ENCODE measurements around the gene ALG10B.
"Not testable (repeated sequence)": the region's sequence is repeated elsewhere in the genome, so short reads cannot be mapped to it uniquely, and the experiment has no call there.

ALG10B gene

GRCh38 chr12:38343256-38343655 is 26.7 kb downstream of the ALG10B start:
- H3K9me3 Mint-ChIP-seq; H3K4me3 Mint-ChIP-seq; H3K36me3 Mint-ChIP-seq (ENCODE audit: low read depth); H3K27me3 Mint-ChIP-seq; H3K27ac Mint-ChIP-seq; H3K4me1 Mint-ChIP-seq (ENCODE audit: low read depth): not testable (repeated sequence)

DNA sequence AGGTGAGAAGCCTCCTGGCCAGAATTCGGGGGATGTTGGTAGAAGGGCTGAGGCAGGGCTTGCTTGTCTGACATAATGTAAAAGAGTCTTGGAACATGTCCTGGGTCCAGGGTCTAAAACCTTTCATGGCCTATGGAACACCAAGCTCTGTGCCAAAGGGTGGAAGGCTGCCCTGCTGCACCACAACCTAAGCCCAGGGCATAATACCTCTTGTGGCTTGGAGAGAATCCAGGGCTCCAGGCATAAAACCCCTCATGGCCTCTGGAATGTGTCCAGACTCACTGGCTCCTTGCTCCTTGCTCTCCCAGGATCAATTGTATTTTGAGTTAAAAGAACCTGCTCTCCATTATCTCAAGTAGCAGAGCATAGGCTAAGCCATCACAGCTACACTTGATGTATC is 27.3 kb downstream of the ALG10B start:
- H3K27me3 Mint-ChIP-seq; H3K4me1 Mint-ChIP-seq (ENCODE audit: low read depth); H3K27ac Mint-ChIP-seq; H3K4me3 Mint-ChIP-seq; H3K36me3 Mint-ChIP-seq (ENCODE audit: low read depth); H3K9me3 Mint-ChIP-seq: not testable (repeated sequence)

- Mint-ChIP-seq H3K27ac (no peak overlapping the region), H3K4me3 (no peak overlapping the region)
Observed at GRCh38 chr12:38350342-38351174, 34.0 kb downstream of the ALG10B start.

GRCh38 chr12:38351175-38351508 is 34.6 kb downstream of the ALG10B start:
- H3K4me3 Mint-ChIP-seq; H3K4me1 Mint-ChIP-seq (ENCODE audit: low read depth); H3K27me3 Mint-ChIP-seq; H3K27ac Mint-ChIP-seq; H3K9me3 Mint-ChIP-seq; H3K36me3 Mint-ChIP-seq (ENCODE audit: low read depth): not testable (repeated sequence)

More at GRCh38 chr12:38350342-38351174, 34.0 kb downstream of the ALG10B start:
- H3K27me3 Mint-ChIP-seq = no peaks in the 10 kb centered on the region
- H3K36me3 Mint-ChIP-seq (ENCODE audit: low read depth) = no peaks in the 10 kb centered on the region
- peaks cover 3% of the 10 kb centered on the region for H3K4me1 Mint-ChIP-seq (ENCODE audit: low read depth)
- H3K9me3 Mint-ChIP-seq = peaks cover 8% of the 10 kb centered on the region

DNA sequence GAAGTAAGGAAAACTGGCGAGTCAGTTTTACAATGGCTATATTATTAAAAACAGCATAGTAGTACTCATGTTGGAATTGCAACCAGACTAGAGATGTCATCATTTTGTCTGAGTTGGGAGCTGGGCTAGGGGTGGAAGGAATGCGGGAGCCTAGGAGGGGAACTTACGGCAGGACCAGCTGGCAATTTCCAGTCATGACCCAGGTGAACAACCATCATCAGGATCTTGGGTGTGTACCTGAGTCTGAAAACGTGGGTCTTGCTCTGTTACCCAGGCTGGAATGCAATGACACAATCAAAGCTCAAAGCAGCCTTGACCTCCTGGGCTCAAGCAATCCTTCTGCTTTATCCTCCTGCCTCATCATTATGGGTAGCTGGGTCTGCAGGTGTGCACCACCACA is 50.9 kb downstream of the ALG10B start:
- Mint-ChIP-seq H3K27ac (no peak overlapping the region), H3K9me3 (no peaks in the 10 kb centered on the region), H3K4me3 (no peak overlapping the region), H3K36me3 (ENCODE audit: low read depth) (no peaks in the 10 kb centered on the region), H3K4me1 (ENCODE audit: low read depth) (no peaks in the 10 kb centered on the region), H3K27me3 (no peaks in the 10 kb centered on the region)

DNA sequence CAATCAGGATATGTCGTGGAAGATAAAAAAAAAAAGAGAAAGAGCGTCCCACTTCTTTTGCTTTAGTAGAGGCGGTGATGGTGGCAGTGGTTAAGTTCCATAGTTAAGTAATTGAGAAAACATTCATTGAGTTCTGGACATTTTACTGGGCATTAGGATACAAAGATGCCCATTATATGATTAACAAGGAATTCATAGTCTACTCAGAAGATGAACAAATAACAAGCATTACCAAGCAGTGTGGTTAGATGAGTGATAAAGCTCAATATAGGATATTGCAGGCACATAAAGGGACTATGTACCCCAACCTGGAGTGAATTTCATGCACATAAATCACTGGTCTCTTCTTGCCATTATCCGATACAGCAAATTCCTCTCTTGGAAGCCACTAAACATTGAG is 53.7 kb downstream of the ALG10B start:
- no peaks in the 10 kb centered on the region for H3K36me3 Mint-ChIP-seq (ENCODE audit: low read depth)
- H3K27ac Mint-ChIP-seq = no peak overlapping the region
- H3K9me3 Mint-ChIP-seq = no peaks in the 10 kb centered on the region
- no peaks in the 10 kb centered on the region for H3K4me1 Mint-ChIP-seq (ENCODE audit: low read depth)
- no peak overlapping the region for H3K4me3 Mint-ChIP-seq
- H3K27me3 Mint-ChIP-seq = no peaks in the 10 kb centered on the region

DNA sequence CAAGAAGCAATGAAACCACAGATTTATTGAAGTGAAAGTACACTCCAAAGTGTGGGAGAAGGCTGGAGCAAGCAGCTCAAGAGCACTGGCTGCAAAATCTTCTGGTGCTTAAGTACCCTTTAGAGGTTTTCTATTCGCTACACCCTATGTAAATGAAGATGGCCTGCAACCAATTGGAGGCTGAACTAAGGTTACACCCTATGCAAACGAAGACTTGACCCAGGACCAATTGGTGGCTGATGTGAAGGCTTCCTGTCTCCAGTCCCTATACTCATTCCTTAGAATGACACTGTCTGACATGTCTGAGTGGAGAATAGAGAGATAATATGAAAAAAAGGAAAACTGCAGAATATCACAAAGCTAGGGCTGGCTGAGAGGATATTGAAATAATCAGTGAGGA is 57.2 kb downstream of the ALG10B start:
- H3K27ac Mint-ChIP-seq = no peak overlapping the region
- no peaks in the 10 kb centered on the region for H3K27me3 Mint-ChIP-seq
- peaks cover 6% of the 10 kb centered on the region for H3K9me3 Mint-ChIP-seq
- no peak overlapping the region for H3K4me3 Mint-ChIP-seq
- no peaks in the 10 kb centered on the region for H3K36me3 Mint-ChIP-seq (ENCODE audit: low read depth)
- H3K4me1 Mint-ChIP-seq (ENCODE audit: low read depth) = no peaks in the 10 kb centered on the region

- no peak overlapping the region for H3K4me3 Mint-ChIP-seq
- no peaks in the 10 kb centered on the region for H3K27me3 Mint-ChIP-seq
- no peaks in the 10 kb centered on the region for H3K4me1 Mint-ChIP-seq (ENCODE audit: low read depth)
- H3K36me3 Mint-ChIP-seq (ENCODE audit: low read depth) = no peaks in the 10 kb centered on the region
- H3K27ac Mint-ChIP-seq = no peak overlapping the region
- peaks cover 6% of the 10 kb centered on the region for H3K9me3 Mint-ChIP-seq
Observed at GRCh38 chr12:38374751-38375150, 58.2 kb downstream of the ALG10B start.

Measured in stimulated activated naive CD8-positive, alpha-beta T cell treated with anti-CD3 and anti-CD28 coated beads, Interleukin-15, Interleukin-2, amounts not matched to agents 100 ng/mL and 50 ng/mL, for 24 hours (primary cell).